GM21381 (cell line): Measurements from ENCODE around the gene INTS1.

ENCODE experiments used
- ATAC-seq: cut with Tn5 transposase; IDR thresholded peaks from one replicate; pipeline ENCODE4 v1.9.1; 2021; ENCODE audit warnings: mild to moderate bottlenecking, moderate library complexity; ENCODE audit not compliant: unreplicated experiment

Gene INTS1

DNA sequence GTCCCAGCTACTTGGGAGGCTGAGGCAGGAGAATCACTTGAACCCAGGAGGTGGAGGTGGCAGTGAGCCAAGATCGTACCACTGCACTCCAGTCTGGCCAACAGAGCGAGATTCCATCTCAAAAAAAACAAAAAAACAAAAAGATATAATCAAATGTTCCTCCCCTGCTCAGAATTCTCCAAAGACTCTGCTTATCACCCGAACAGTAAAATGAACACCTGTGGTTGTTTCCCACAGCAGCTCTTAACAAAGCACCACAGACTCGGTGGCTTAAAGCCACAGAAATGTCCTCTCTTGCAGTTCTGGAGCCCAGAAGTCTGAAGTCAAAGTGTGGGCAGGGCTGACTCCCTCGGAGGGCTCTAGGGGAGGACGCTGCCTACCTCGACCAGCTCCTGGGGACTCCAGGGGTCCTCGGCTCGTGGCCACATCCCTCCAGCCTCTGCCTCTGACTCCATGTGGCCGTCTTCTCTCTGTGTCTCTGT lies 4.1 kb upstream of the INTS1 start:
- no peak for ATAC-seq

DNA sequence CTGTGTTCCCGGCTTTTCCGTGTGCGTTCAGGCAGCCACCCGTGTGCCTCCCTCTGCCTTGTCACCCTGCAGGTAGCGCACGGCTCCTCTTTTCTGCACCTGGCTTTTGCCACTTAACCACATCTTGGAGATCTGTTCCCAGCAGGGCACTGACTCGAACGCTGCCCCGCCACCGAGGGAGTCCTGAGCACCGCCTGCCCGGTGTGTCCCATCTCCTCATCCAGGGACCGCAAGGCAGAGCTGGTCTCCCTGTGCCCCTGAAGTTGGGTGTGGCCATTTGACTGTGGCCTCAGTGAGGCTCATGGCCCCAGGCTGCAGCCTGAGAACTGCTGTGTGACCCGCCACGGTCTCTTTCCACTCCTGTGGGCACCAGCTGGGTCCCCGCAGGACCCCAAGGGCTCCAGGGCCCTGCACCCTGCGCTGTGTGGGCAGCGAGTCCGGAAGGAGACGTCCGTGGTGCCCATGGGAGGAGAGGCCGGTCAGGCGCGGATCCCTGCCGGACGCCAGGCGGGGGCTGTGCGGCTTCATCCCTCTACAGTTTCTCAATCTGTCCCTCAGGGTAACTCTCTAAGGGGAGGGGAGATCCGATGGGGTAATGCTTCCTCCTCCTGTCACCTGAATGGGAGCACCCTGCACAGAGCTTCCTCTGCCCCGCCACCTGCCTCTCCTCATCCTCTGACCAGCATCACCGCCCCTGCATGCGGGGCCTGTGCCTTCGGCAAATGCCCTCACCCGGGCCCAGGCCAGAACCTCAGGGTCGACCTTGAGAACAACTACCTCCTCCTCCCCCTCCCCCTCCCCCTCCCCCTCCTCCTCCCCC lies 1.8 kb upstream of the INTS1 start:
- no peak for ATAC-seq

DNA sequence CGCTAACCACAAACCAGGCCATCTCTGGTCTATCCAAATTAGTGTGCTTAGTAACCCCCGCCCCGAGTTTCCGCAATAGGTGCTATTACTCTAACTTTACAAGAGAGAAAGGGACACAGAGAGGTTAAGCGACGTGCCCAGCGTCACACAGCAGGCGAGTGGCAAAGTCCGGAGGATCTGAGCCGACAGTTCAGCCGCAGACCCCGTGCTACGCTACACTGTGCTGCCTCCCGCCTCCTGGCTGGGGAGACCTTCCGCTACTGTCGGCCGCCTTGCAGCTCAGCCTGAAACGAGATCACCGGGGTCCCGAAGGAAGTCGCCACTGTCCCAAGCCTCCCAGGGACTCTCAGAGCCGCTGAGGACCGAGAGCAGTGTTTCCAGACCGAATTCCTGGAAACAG lies 799 bp downstream of the INTS1 start:
- ATAC-seq, result no peak

DNA sequence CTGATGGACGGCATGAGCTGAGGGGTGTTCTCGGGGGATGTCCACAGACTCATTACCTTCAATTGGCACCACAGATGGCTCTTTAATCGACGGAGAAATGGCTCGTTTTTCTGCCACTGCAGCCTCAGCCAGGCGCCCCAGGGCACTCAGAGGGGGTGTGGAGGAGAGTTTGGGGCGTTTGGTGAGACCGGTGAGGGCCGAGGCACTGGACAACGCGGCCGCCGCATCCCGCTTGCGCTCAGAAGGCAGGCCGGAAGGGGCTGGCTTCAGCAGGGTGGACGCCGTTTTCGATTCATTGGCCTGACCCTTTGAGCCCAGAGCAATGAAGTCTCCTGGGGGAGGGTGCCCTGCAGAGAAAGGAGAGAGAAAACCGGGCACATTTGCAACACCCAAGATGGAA lies 1.3 kb downstream of the INTS1 start:
- no peak for ATAC-seq

DNA sequence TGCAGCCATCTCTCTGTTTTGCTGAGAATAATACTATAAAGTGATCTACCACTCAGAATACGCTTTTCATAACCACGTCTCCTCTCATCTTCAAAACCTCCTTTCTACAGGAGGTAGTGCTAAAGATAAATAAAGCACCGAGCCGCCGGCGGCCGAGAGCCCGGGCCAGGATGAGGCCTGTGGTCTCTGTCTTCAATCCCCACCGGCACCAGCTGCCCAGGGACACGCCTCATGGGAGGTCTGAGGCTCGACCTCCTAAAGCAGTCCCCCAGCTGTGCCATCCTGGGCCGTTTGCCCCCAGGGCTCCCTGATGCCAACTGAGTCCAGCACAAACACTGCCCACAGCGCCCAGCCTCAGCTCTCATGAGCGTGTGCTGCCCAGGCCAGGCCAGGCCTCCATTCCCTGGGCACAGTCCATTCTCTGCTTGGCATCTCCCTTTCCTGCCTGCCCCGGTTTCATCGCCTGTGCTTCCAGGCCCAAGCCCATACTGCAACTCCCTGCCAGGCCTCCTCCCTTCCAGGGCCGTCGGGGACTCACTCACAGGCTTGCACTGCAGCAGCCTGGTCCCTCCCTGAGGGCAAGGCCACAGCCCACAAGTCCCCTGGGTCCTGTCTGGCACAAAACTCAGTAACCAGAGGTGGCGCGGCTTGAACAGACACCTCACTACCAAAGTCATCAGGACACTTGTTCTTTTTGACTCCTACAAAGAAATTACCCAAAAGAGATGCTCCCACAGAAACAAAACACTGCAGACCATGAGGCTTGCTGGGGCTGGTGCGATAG lies 2.5 kb downstream of the INTS1 start:
- ATAC-seq, result no peak

DNA sequence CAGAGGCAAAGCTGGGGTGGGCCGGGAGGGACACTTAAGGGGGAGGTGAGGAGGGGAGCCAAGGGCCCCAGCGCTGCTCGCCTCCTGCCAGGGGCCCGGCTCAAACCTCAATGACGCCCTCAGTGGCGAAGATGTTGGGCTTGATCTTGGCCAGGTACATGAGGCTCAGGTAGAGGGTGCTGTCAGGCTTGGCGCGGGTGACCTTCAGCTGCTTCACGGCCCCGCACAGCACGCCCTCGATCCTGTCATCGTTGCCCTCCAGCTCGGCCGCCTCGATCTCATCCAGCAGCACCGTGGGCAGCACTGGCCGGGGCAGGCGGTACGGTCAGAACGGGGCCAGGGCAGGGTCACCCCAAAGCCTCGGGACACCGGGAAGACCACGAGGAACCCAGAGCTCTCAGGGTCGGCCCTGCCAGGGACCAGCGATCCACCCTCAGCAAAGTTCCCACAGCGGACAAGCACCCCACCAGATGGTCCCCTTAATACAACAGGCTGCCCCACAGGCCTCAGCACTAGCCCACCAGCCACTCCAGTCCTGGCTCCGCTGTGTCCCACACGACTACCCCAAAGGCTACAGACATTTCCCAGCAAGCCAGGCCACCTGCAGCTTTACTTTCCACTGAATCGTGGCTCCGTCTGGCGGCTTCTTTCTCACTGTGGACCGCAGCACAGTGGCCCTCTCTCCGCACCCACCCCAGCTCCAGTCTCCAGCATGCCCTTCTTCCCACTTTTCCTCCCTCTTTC lies 4.0 kb downstream of the INTS1 start:
- ATAC-seq, result no peak

DNA sequence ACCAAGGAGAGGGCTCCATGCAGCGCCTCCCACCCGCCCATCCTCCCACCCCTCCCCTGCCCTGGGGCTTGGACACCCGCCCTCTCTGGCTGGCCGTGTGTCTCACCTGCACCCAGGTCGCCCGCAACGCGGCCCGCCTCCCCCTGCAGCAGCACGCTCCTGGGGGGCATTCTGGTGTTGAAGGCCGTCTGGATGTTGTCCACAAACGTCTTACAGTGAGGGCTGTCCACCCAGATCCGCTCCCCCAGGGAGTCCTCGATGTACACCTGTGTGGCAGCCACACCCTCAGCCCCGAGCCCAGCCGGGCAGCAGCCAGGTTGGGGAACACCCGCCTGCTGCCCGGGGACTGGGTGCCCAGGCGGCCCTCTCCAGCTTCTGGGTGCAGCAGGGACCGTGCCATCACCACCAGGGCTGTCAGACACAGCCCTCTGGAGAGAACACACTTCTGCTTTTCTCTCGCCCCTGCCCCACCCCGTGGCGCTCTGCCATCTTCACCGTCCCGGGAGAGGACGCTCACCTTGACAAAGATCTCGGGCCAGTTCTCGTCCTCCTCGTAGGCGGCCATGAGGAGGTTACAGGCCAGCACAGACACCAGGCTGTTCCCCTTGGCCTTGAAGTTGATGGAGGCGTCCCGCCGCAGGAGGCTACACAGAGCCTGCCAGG lies 4.7 kb downstream of the INTS1 start:
- ATAC-seq, result no peak

DNA sequence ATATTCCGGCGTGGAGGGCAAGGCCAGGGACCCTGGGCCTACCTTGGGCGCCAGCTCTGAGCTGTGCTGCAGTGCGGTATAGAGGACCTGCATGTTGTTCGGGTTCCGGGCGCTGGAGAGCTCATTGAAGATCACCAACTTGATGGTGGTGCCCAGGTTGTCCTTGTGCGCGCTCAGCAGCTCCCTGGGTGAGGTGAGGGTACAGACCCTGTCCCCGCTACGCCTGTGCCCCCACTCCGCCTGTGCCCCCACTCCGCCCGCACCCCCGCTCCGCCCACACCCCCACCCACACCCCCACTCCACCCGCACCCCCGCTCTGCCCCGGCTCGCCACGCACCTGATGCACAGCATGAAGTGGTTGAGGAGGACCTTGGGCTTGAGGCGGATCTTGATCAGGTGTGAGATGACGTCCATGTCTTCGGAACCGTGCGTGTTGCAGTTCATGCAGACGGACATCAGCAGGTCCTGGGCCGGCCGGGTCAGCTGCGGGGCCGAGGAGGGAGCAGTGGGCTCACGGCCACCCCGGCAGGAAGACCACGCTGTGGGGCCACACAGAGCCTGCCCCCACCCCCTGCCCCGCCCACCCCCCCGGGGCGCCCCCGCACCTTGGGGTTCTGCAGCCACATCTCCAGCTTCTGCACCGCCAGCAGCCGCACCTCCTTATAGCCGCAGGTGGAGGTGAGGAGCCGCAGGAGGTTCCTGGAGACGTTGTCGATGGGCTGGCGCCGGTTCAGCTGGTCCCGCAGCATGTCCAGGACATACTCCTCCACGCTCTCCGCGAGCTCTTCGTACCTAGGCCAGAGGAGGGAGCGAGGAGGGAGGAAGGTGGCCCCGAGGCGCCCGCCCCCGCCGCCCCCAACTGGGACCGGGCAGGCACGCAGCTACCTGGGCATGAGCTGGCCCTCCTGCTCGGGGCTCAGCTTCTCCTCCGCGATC lies 5.6 kb downstream of the INTS1 start:
- no peak for ATAC-seq

DNA sequence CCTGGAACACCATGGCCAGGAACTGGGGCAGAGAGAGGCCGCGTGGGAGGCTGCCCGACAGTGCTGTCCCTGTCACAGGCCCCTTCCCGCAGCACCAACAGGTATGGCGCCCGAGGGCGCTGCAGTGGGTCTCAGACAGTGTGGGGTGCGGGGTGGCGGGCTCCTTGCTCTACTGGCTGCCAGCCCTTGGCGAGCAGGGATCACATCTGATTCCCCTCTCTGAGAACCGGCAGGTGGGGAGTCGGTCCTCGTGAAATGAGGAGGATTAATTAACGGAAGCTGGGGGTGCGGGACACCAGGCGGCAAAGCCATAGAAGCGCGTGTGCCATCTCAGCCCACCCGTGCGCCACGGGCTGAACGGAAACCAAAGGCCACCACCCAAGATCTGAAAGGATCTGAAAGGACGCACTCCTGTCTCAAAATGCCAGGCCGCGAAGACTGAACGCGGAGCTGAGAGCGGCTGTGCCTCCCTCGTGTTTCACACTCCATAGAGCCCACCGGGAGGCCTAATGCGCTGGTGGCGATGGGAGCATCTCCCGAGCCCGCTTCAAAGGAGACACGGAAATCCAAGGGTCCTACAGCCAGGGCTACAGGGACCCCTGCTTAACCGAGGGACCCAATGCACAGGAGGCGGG lies 6.8 kb downstream of the INTS1 start:
- no peak for ATAC-seq

DNA sequence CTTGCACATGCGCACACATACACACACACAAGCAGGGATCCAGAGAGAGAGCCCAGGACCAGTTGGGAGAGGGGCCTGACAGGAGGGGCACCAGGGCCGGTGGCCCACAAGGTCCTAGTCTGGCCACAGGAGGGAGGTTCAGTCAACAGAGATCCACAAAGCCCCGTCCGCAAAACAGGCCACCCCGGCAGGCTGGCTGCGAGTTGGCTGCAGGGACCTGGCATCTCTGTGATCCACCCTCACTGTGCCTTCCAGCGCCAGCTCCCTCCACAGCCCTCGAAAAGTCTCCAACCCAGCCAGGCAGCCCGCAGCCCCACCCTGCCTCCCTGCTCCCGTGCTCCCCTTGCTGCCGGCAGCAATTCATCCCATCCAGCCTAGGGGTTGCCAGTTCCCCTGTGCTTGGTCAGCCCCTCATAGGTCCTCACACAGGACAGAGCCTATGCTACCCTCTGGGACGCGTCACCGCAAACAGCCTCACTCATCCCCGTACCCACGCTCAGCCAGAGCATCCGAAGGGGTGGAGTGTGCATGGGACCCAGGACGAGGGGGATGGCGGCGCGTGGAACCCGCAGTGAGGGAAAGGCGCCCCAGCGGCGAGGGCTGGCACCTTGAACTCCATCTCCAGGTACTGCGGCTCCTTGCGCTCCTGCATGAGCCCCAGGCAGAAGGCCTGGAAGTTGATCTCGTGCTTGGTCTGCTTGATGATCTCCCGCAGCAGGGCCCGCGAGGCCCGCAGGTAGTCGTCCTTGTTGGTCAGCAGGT lies 7.5 kb downstream of the INTS1 start:
- no peak for ATAC-seq

DNA sequence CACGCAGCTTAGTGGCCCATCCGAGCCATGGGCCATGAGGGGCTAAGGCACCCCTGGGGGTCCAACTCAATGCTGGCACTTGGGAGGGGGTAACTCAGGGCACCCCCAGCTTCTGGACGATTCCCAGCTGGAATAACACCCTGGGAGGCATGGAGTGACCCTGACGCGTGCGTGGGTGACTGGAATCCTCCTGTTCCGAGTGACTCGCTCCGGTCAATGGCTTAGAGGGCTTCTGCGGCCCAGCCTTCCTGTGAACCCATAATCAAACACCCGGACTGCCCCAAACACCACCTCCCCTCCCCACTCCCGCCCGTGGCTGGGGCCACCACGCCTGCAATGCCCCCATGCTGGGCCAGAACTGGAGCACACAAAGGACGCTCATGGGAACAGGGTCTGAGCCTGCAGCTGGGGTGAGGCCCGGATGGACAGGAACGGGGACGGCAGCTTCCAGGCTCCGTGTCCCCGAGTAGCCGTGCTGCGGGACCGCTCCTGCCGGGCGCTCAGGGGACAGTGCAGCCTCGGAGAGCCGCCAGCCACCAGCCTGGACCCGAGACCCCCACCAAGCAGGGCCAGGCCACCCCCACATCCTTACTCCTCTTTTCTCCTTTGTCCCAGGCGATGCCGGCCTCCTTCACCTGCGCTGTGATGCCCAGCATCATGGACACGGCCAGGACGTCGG lies 8.5 kb downstream of the INTS1 start:
- no peak for ATAC-seq

DNA sequence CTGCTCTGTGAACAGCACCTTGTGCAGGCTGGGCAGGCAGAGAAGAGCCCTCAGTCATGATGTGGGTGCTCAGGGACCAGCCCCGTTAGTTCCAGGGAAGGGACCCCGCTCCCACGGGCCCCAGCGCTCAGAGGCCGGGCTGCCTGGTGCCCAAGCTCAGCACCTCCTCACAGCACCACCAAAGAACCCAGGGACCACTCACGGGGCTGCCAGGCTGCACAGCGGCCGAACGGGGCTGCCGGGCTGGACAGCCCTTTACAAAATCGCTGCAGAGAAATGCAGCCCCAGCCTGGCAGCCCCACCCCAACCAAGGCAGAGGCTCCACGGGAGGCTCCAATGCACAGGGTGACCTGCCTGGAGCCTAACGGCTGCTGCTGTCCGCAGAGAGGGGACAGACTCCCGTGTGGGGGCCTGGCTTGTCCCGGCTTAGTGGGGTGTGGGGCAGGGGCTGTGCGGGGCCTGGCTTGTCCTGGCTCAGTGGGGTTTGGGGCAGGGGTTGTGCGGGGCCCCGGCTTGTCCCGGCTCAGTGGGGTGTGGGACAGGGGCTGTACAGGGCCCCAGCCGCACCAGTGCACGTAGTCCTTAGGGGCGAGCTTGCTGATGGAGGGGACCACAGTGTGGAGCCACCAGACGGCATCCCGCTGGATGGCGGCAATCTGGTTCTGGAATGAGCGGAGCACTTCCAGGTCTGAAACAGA lies 9.2 kb downstream of the INTS1 start:
- no peak for ATAC-seq

DNA sequence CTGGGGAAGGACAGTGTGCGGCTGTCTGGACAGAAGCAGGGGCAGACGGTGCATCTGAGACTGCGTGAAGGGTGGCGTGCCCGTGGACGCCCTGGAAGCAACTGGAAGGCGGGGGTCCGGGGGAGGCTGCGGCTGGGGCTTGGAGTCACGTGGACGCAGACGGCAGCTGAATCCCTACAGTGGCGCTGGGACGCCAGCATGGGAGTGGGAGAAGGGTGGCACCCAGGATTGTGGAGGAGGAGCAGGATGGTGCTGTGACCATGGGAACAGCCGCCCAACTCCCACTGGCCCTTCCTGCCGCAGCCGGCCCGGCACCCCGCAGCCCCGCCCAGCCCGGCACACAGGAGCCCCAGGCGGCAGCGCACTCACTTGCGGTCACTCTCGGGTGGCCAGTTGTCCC lies 9.7 kb downstream of the INTS1 start:
- no peak for ATAC-seq

DNA sequence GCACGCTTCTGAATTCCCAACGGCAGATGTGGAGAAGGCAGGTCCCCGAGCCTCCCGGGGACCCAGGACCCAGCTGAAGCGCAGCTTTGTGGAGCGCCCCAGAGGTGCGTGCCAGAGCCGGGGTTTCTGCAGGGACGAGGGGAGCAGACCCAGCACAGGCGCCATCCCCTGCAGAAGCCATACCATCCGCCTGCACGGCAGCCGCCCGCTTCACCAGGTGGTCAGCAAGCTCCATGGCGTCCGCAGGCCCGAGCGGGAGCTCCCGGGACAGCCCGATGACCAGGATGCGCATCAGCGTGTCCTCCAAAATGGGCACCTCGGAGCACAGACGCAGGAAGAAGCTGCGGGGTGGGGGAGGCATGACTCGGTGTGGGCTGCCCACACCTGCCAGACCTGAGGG lies 10.6 kb downstream of the INTS1 start:
- ATAC-seq, result no peak

DNA sequence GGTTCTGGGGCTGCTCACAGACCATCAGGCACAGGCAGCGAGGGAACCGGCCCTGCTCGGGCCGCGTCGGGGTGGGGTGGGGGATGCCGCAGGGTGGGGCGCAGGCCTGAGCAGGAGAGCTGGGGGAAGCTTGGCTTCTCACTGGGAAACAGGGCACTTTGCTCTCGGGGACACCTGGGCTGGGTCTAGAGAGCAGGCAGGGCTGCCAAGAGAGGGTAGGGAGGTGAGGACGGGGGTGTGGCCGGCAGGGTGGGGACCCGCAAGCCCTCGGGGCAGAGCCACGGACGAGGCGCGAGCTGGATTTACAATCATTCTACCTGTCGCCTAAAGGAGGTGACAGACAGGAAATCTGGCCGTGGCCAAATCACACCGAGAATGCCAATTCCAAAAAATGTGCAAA lies 11.1 kb downstream of the INTS1 start:
- ATAC-seq, result no peak

DNA sequence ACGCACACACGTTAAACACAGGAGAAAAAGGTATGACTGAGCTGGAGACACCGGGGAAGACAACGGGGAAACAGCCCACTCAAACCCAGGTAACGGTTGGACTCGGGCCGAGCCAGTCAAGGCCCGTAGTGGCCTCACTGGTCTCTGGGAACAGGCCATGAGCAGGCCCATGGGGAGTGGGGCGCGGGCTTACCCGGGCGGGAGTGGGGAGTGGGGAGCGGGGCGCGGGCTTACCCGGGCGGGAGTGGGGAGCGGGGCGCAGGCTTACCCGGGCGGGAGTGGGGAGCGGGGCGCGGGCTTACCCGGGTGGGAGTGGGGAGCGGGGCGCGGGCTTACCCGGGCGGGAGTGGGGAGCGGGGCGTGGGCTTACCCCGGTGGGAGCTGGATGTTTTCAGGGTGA lies 11.5 kb downstream of the INTS1 start:
- ATAC-seq, result no peak

DNA sequence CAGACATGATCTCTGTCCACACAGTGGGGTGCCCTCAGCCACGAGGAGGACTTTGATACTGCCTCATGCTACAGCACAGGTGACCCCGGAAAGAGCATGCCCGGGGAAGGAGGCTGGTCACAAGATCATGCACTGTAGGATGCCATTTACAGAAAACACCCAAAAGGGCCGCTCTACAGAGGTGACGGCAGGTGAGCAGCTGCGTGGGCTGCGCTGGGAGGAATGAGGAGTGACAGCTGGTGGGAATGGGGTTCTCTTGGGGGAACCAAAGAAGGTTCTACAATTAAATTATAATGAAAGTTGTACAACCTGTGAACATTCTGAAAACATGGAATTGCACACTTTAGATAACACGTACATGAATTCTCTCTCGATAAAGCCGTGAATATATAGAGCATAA lies 12.0 kb downstream of the INTS1 start:
- ATAC-seq, result no peak

DNA sequence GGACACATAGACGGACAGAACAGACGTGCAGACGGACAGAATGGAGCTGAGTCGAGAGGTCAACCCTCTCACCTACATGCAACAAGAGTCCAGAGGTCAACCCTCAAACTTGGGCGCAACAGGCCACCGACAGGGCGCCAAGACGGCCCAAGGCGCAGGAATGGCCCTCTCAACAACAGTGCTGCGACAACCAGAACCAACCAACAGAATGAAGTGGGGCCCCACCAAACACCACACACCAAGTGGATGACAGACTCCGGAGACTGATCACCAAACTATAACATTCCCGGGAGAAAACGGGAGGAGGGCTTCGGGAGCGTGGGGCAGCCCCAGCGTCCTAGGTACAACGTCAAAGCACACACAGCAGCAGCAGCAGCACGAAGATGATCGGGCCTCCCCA lies 13.4 kb downstream of the INTS1 start:
- no peak for ATAC-seq
